ENCODE measurements around the gene TMEM51.

The TMEM51 gene

DNA sequence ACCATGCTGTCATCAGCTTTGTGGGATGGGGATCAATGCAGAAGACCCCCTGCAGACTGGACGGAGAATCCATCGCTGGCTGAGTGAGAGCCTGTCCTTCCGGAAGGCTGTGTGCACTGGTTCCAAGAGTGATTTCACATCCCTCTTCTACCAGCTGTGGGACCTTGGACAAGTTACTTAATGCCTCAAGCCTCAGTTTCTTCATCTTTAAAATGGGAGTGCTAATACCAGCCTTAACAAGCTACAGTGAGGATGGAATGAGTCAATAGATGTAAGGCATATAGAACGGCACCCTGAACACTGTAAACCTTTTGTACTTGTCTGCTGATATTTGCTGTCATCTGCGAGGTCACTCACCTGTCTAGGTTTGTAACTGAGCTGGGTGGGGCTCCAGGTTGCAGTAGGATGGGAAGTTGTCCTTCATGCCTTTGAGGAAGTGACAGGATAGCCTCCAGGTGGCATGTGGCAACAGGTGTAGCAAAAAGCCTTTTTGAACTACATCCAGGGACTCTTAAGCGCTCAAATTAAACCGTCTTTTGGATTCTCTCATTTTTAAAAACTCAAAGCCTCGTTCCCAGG, 27.5 kb downstream of the TMEM51 start:
- DNase-seq (ENCODE audit: low read depth in 2 of 2) = no peak
- no peak overlapping the region for H3K4me3 ChIP-seq (replicated peaks in 1 of 2; ENCODE audit: low read depth in 2 of 2, low read length in 2 of 2)
- no peak for TF ChIP-seq CTCF (IDR thresholded peaks at IDR 0.05; ENCODE audit: low read depth, low read length)

GRCh38 chr1:15181564-15181963, 28.0 kb downstream of the TMEM51 start:
- no peak for TF ChIP-seq CTCF (IDR thresholded peaks at IDR 0.05; ENCODE audit: low read depth, low read length)
- H3K4me3 ChIP-seq (replicated peaks in 1 of 2; ENCODE audit: low read depth in 2 of 2, low read length in 2 of 2) = no peak overlapping the region
- DNase-seq (ENCODE audit: low read depth in 2 of 2) = no peak

DNA sequence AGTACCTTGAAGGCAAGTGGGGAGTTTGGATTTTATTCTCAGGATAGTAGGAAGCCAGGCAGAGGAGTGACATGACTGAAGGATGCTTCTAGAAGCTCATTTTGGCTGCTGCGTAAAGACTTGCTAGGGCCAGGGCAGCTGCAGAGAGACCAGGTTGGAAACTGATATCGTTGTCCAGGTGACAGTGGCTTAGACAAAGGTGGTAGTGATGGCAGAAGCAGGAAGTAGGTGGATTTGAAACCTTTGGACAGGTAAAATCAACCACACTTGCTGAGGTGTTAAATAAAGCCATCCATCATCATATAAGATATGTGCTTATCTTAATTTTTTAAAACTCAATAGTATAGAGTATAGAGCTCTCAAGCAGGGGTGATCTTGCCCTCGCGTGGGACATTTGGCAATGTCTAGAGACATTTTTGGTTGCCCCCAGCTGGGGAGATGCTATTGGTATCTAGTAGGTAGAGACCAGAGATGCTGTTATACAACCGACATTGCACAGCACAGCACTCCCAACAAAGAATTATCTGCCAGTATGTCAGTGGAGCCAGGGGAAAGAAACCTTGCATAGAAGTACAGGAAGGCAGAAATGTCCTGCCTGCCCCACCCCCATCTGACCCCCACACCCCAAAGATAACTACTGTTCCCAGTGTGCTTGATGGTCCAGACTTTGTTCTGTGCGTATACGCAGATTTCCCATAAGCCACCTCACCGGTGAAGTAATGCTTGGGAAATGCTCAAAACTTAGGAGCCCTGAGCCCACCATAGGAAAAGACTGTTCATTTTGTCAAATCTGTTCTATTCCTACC, 31.1 kb downstream of the TMEM51 start:
- TF ChIP-seq CTCF (IDR thresholded peaks at IDR 0.05; ENCODE audit: low read depth, low read length) = no peak
- no peak overlapping the region for H3K4me3 ChIP-seq (replicated peaks in 1 of 2; ENCODE audit: low read depth in 2 of 2, low read length in 2 of 2)
- no peak for DNase-seq (ENCODE audit: low read depth in 2 of 2)

DNA sequence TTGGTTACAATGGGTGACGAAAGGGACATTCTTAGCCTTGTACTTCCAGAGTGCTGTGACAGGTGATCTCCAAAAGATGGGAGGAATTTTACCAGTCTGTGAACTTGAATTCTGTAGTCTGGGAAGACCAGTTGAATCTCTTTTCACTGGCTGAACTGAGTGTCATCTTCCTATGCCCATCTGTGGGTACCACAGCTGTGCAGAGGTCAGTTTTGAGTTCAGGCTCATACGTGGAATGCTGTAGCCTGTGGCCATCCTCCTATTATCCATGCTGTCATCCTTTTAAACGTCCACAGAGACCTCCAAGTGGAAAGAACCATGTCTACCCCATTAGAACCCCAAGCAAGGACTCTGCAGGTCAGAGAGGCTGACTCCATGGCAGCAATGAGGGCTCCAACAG, 32.1 kb downstream of the TMEM51 start:
- no peak overlapping the region for H3K4me3 ChIP-seq (replicated peaks in 1 of 2; ENCODE audit: low read depth in 2 of 2, low read length in 2 of 2)
- DNase-seq (ENCODE audit: low read depth in 2 of 2) = no peak
- no peak for TF ChIP-seq CTCF (IDR thresholded peaks at IDR 0.05; ENCODE audit: low read depth, low read length)

GRCh38 chr1:15186073-15186845, 32.7 kb downstream of the TMEM51 start:
- no peak for DNase-seq (ENCODE audit: low read depth in 2 of 2)
- no peak for TF ChIP-seq CTCF (IDR thresholded peaks at IDR 0.05; ENCODE audit: low read depth, low read length)
- H3K4me3 ChIP-seq (replicated peaks in 1 of 2; ENCODE audit: low read depth in 2 of 2, low read length in 2 of 2) = no peak overlapping the region

GRCh38 chr1:15186846-15187151, 33.3 kb downstream of the TMEM51 start:
- no peak for DNase-seq (ENCODE audit: low read depth in 2 of 2)
- H3K4me3 ChIP-seq (replicated peaks in 1 of 2; ENCODE audit: low read depth in 2 of 2, low read length in 2 of 2) = no peak overlapping the region
- TF ChIP-seq CTCF (IDR thresholded peaks at IDR 0.05; ENCODE audit: low read depth, low read length) = no peak

Data from cardiac fibroblast (primary cell).